BLaER1 treated with 17β-estradiol and CSF1 and Interleukin-3, amounts not matched to agents 10 nM and 100 nM (cell line): ENCODE data around the gene SLC22A2.
"Not testable (repeated sequence)": the region's sequence is repeated elsewhere in the genome, so short reads cannot be mapped to it uniquely, and the experiment has no call there.

Source experiments
- H3K27ac ChIP-seq, 11 experiments: shearing (Covaris generic); formaldehyde crosslinking; 2 replicates each; pipeline ENCODE4 v1.8.1; 2022
- H3K27me3 ChIP-seq, 11 experiments: shearing (Covaris generic); formaldehyde crosslinking; 2 replicates each; pipeline ENCODE4 v1.8.1; 2022
- H3K36me3 ChIP-seq, 11 experiments: shearing (Covaris generic); formaldehyde crosslinking; 2 replicates each; pipeline ENCODE4 v1.8.1; 2022
- H3K4me1 ChIP-seq, 10 experiments: shearing (Covaris generic); formaldehyde crosslinking; 2 replicates each; pipeline ENCODE4 v1.8.1; 2022
- H3K4me2 ChIP-seq, 11 experiments: shearing (Covaris generic); formaldehyde crosslinking; 2 replicates each; pipeline ENCODE4 v1.8.1; 2022
- H3K4me3 ChIP-seq, 10 experiments: shearing (Covaris generic); formaldehyde crosslinking; 2 replicates each; pipeline ENCODE4 v1.8.1; 2022
- H3K9ac ChIP-seq, 11 experiments: shearing (Covaris generic); formaldehyde crosslinking; 2 replicates each; pipeline ENCODE4 v1.8.1; 2022
- H3K9me3 ChIP-seq, 11 experiments: shearing (Covaris generic); formaldehyde crosslinking; replicated peaks in 1 of 11; 2 replicates each; pipeline ENCODE4 v1.8.1; 2022
- H4K20me1 ChIP-seq, 11 experiments: shearing (Covaris generic); formaldehyde crosslinking; 2 replicates each; pipeline ENCODE4 v1.8.1; 2022
- Cebpa-rat ChIP-seq, 11 experiments: shearing (Covaris generic); IDR thresholded peaks; 2 replicates each; pipeline ENCODE4 v1.8.1; 2022

The SLC22A2 gene

GRCh38 chr6:160238761-160239751 lies 19.6 kb downstream of the SLC22A2 start:
- TF ChIP-seq Cebpa-rat (IDR thresholded peaks at IDR 0.05): no peak
- no peaks in the 10 kb centered on the region for H4K20me1 ChIP-seq
- H3K9ac ChIP-seq: no peak overlapping the region
- no peaks in the 10 kb centered on the region for H3K4me1 ChIP-seq
- H3K27me3 ChIP-seq: no peaks in the 10 kb centered on the region
- peaks cover 24 to 46% (median 32%) of the 10 kb centered on the region in 11 experiments for H3K9me3 ChIP-seq
- H3K27ac ChIP-seq: no peak overlapping the region
- H3K4me3 ChIP-seq: no peak overlapping the region
- no peak overlapping the region for H3K4me2 ChIP-seq
- no peaks in the 10 kb centered on the region for H3K36me3 ChIP-seq

- no peak for TF ChIP-seq Cebpa-rat (IDR thresholded peaks at IDR 0.05)
- Histone ChIP-seq H3K27ac (no peak overlapping the region), H3K4me3 (no peak overlapping the region)
These were observed 20.3 kb downstream of the SLC22A2 start for GRCh38 chr6:160238278-160238711.

GRCh38 chr6:160237597-160238275 lies 20.9 kb downstream of the SLC22A2 start:
- peaks cover 24 to 47% (median 33%) of the 10 kb centered on the region in 11 experiments for H3K9me3 ChIP-seq
- not testable (repeated sequence) for H3K27me3 ChIP-seq, H4K20me1 ChIP-seq, H3K4me2 ChIP-seq, H3K36me3 ChIP-seq, H3K4me1 ChIP-seq, H3K4me3 ChIP-seq, H3K27ac ChIP-seq, H3K9ac ChIP-seq

More at GRCh38 chr6:160238278-160238711, 20.3 kb downstream of the SLC22A2 start:
- Histone ChIP-seq H3K27me3 (no peaks in the 10 kb centered on the region), H3K9ac (no peak overlapping the region), H3K36me3 (no peaks in the 10 kb centered on the region), H4K20me1 (no peaks in the 10 kb centered on the region), H3K4me2 (no peak overlapping the region), H3K9me3 (peaks cover 24 to 47% (median 33%) of the 10 kb centered on the region in 11 experiments), H3K4me1 (no peaks in the 10 kb centered on the region)

GRCh38 chr6:160236235-160236872 lies 22.3 kb downstream of the SLC22A2 start:
- not testable (repeated sequence) for H3K27ac ChIP-seq, H3K4me2 ChIP-seq, H3K4me1 ChIP-seq, H4K20me1 ChIP-seq, H3K9ac ChIP-seq, H3K27me3 ChIP-seq, H3K36me3 ChIP-seq, H3K4me3 ChIP-seq
- peaks cover 24 to 47% (median 33%) of the 10 kb centered on the region in 11 experiments for H3K9me3 ChIP-seq

GRCh38 chr6:160233950-160234640 lies 24.5 kb downstream of the SLC22A2 start:
- H3K4me2 ChIP-seq, H3K4me3 ChIP-seq, H3K27ac ChIP-seq, H4K20me1 ChIP-seq, H3K36me3 ChIP-seq, H3K27me3 ChIP-seq, H3K9ac ChIP-seq, H3K4me1 ChIP-seq: not testable (repeated sequence)
- H3K9me3 ChIP-seq: peaks cover 24 to 52% (median 38%) of the 10 kb centered on the region in 11 experiments

GRCh38 chr6:160227769-160228161 lies 30.9 kb downstream of the SLC22A2 start:
- no peak overlapping the region for H3K4me2 ChIP-seq
- H3K9me3 ChIP-seq: peaks cover 0 to 10% (median 0%) of the 10 kb centered on the region in 11 experiments; a peak in 5 of 22 replicates
- no peaks in the 10 kb centered on the region for H3K36me3 ChIP-seq
- H3K27ac ChIP-seq: no peak overlapping the region
- no peak overlapping the region for H3K4me3 ChIP-seq
- no peaks in the 10 kb centered on the region for H3K27me3 ChIP-seq
- no peak overlapping the region for H3K9ac ChIP-seq
- H4K20me1 ChIP-seq: no peaks in the 10 kb centered on the region
- TF ChIP-seq Cebpa-rat (IDR thresholded peaks at IDR 0.05): no peak
- H3K4me1 ChIP-seq: no peaks in the 10 kb centered on the region

GRCh38 chr6:160227038-160227768 lies 31.4 kb downstream of the SLC22A2 start:
- Histone ChIP-seq H3K9me3 (peaks cover 0 to 10% (median 0%) of the 10 kb centered on the region in 11 experiments; a peak in 5 of 22 replicates), H3K27me3 (no peaks in the 10 kb centered on the region), H3K27ac (no peak overlapping the region), H3K4me2 (no peak overlapping the region), H4K20me1 (no peaks in the 10 kb centered on the region), H3K4me1 (no peaks in the 10 kb centered on the region), H3K36me3 (no peaks in the 10 kb centered on the region), H3K9ac (no peak overlapping the region), H3K4me3 (no peak overlapping the region)
- TF ChIP-seq Cebpa-rat (IDR thresholded peaks at IDR 0.05): no peak

- Histone ChIP-seq H3K36me3 (no peaks in the 10 kb centered on the region), H3K4me2 (no peak overlapping the region), H3K4me1 (no peaks in the 10 kb centered on the region), H3K9ac (no peak overlapping the region), H3K9me3 (peaks cover 0 to 10% (median 0%) of the 10 kb centered on the region in 11 experiments; a peak in 5 of 22 replicates), H4K20me1 (no peaks in the 10 kb centered on the region), H3K27me3 (no peaks in the 10 kb centered on the region), H3K4me3 (no peak overlapping the region), H3K27ac (no peak overlapping the region)
- TF ChIP-seq Cebpa-rat (IDR thresholded peaks at IDR 0.05): no peak
These were observed 32.5 kb downstream of the SLC22A2 start for GRCh38 chr6:160226118-160226591.
